K562 (cell line): ENCODE results near the gene CSF3. TPM values are rescaled to one million over a fixed set of nuclear protein-coding genes. Genes with fewer than 3 reads are reported as not detected.

ENCODE experiments used
- ATAC-seq: fragments of 200-7000 bp; cut with Tn5 transposase; 3 replicates; pipeline ENCODE4 v1.9.1; 2020; ENCODE audit warnings: moderate library complexity
- BruUV-seq: library from RNA; stranded (reverse); fragments of 400-500 nt; replicated peaks from 2 replicates; lab custom pipeline; 2021; lab: Mats Ljungman, UMichigan
- CTCF ChIA-PET: fragments of 300-600 bp; formaldehyde crosslinking; extraction: SDS; loops from one replicate; lab custom pipeline; 2021; ENCODE audit warnings: low intra/inter-chr PET ratio; lab: Yijun Ruan, JAX
- POLR2A ChIA-PET: fragments of 300-600, 350-650 bp; sonication (Branson Sonifier 250); formaldehyde crosslinking; extraction: SDS; loops from one replicate; lab custom pipeline; 2021; ENCODE audit warnings: antibody characterized with exemption, inconsistent platforms; lab: Yijun Ruan, JAX
- DNase-seq, 4 experiments: peaks; one replicate each; pipeline versions ENCODE4 v3.0.0 to v3.0.0-alpha.2; 2011 to 2018; ENCODE audit warnings: low spot score in 3 of 4, mixed read lengths in 3 of 4; ENCODE audit errors: extremely low read depth in 1 of 4
- FAIRE-seq: peaks from 2 replicates; lab custom pipeline; 2011; peaks lifted over from hg19 to GRCh38; lab: Jason Lieb, UNC
- H2AFZ ChIP-seq: 2 replicates; pipeline ENCODE4 v1.6.0; 2011; ENCODE audit warnings: low read depth, low read length, control low read depth, inconsistent platforms
- H3K27ac ChIP-seq: fragments of 200-600 bp; 3 replicates; pipeline ENCODE4 v1.8.0; 2011; ENCODE audit warnings: low read depth, mild to moderate bottlenecking, control low read depth, inconsistent platforms, low read length, moderate library complexity, mixed read lengths; ENCODE audit errors: extremely low read depth
- H3K27me3 ChIP-seq, 2 experiments: fragments of 300-600 bp in 1 of 2; 2 replicates in 1 of 2; 3 replicates in 1 of 2; pipeline versions ENCODE4 v1.6.0 to v1.8.0; 2011; ENCODE audit warnings: inconsistent platforms in 2 of 2, low read length in 2 of 2, mild to moderate bottlenecking in 1 of 2, mixed read lengths in 1 of 2, moderate library complexity in 1 of 2; ENCODE audit not compliant: control insufficient read depth in 2 of 2, insufficient read depth in 2 of 2
- H3K36me3 ChIP-seq: fragments of 300-600 bp; 3 replicates; pipeline ENCODE4 v1.8.0; 2011; ENCODE audit warnings: mild to moderate bottlenecking, low read length, inconsistent platforms; ENCODE audit not compliant: control insufficient read depth, insufficient read depth
- H3K4me1 ChIP-seq, 2 experiments: fragments of 200-600 bp in 1 of 2; replicated peaks in 1 of 2; 2 replicates in 1 of 2; 3 replicates in 1 of 2; pipeline versions ENCODE4 v1.5.1 to v1.8.0; 2011; ENCODE audit warnings: inconsistent platforms in 2 of 2, low read length in 2 of 2, mild to moderate bottlenecking in 1 of 2, mixed read lengths in 1 of 2, moderate library complexity in 1 of 2; ENCODE audit not compliant: control insufficient read depth in 2 of 2, insufficient read depth in 2 of 2
- H3K4me2 ChIP-seq: 2 replicates; pipeline ENCODE4 v1.6.1; 2011; ENCODE audit warnings: low read length, control low read depth, inconsistent platforms, mixed read lengths; ENCODE audit not compliant: insufficient read depth
- H3K4me3 ChIP-seq: fragments of 200-600 bp; sonication (generic), shearing (Covaris generic); 2 replicates; pipeline ENCODE4 v1.5.1; 2016; ENCODE audit warnings: control low read depth, inconsistent platforms
- H3K79me2 ChIP-seq: fragments of 200-600 bp; 3 replicates; pipeline ENCODE4 v1.8.0; 2011; ENCODE audit warnings: low read length, inconsistent platforms; ENCODE audit not compliant: control insufficient read depth, insufficient read depth
- H3K9ac ChIP-seq, 2 experiments: 2 replicates each; pipeline versions ENCODE4 v1.6.0 to v1.6.1; 2011; ENCODE audit warnings: low read depth in 2 of 2, low read length in 2 of 2, control low read depth in 1 of 2, inconsistent platforms in 1 of 2, mild to moderate bottlenecking in 1 of 2, mixed read lengths in 1 of 2; ENCODE audit not compliant: insufficient read depth in 1 of 2
- H3K9me1 ChIP-seq: one replicate; pipeline ENCODE4 v1.6.0; 2011; ENCODE audit warnings: inconsistent platforms, mild to moderate bottlenecking, low read length, moderate library complexity; ENCODE audit not compliant: control insufficient read depth, insufficient read depth
- H3K9me3 ChIP-seq: replicated peaks from 2 replicates; pipeline ENCODE4 v1.5.1; 2011; ENCODE audit warnings: low read depth, low read length, inconsistent platforms; ENCODE audit not compliant: control insufficient read depth, insufficient read depth
- H4K20me1 ChIP-seq: replicated peaks from 2 replicates; pipeline ENCODE4 v1.6.1; 2011; ENCODE audit warnings: low read length, inconsistent platforms, mixed read lengths; ENCODE audit not compliant: control insufficient read depth, insufficient read depth
- ZNF174 ChIP-seq: fragments of 250-450 bp; sonication (Bioruptor Pico); IDR thresholded peaks from 2 replicates; pipeline ENCODE4 v1.4.0; 2020; ENCODE audit warnings: mild to moderate bottlenecking
- ZNF3 ChIP-seq: fragments of 250-450 bp; sonication (Bioruptor Pico); IDR thresholded peaks from 2 replicates; pipeline ENCODE4 v1.5.0; 2021; ENCODE audit warnings: mild to moderate bottlenecking, moderate library complexity
- ZNF780A ChIP-seq: fragments of 250-450 bp; sonication (Bioruptor Pico); IDR thresholded peaks from 2 replicates; pipeline ENCODE4 v1.5.0; 2021; ENCODE audit warnings: mild to moderate bottlenecking
- WGBS: fragments of 100-300 bp; shearing (Covaris generic); methylation state at CpG from one replicate; pipeline ENCODE4 v1.1.6; 2016; ENCODE audit warnings: low coverage, mixed read lengths; ENCODE audit not compliant: insufficient coverage; ENCODE audit errors: missing lambda C conversion rate; 5-methylcytosine and 5-hydroxymethylcytosine counted together
- in situ Hi-C: fragments of 300-500 bp; cut with MboI; formaldehyde crosslinking; loops from 4 replicates; pipeline ENCODE4 v1.15.0; 2018; ENCODE audit warnings: inconsistent platforms, mixed read lengths
- intact Hi-C: fragments of 100-400 bp; cut with micrococcal nuclease; formaldehyde crosslinking; loops from 2 replicates; pipeline ENCODE4 v1.14.2; 2022
- polyA plus RNA-seq, 8 experiments: library from polyadenylated mRNA; depleted of rRNA in 4 of 8; stranded (reverse) in 5 of 8; unstranded in 3 of 8; fragments of >200 nt; fragmentation: Nextera tagmentation in 2 of 8; fragmentation: Illumina TruSeq in 1 of 8; extraction: Ambion mirVana in 2 of 8; extraction: Trizol in 1 of 8; gene quantifications; 2 replicates each; pipeline versions ENCODE4 v1.2.1 to v1.2.3, GENCODE V29; 2011 to 2014; ENCODE audit warnings: inconsistent platforms in 1 of 8, missing spikeins in 1 of 8
- total RNA-seq, 7 experiments: library from RNA; depleted of rRNA in 6 of 7; stranded (reverse); fragments of >200 nt in 6 of 7; fragmentation: Illumina TruSeq in 2 of 7; extraction: Trizol in 2 of 7; gene quantifications; 2 replicates each; pipeline versions ENCODE4 v1.2.1 to v1.2.3, GENCODE V29; 2011 to 2021; ENCODE audit warnings: low replicate concordance in 1 of 7
- TF ChIP-seq, protein P1 (sequence below): sonication (generic); formaldehyde crosslinking; IDR thresholded peaks from 2 replicates; pipeline ENCODE4 v1.8.0; 2023; ENCODE audit warnings: missing genetic modification reagents, mild to moderate bottlenecking, borderline replicate concordance

The CSF3 gene
- total and polyA plus RNA-seq, 9 of the 15 experiments (the other 6 are each of a cell fraction or from before 2014, with no cell fraction given), result 0.19 TPM; not detected in 8

DNA sequence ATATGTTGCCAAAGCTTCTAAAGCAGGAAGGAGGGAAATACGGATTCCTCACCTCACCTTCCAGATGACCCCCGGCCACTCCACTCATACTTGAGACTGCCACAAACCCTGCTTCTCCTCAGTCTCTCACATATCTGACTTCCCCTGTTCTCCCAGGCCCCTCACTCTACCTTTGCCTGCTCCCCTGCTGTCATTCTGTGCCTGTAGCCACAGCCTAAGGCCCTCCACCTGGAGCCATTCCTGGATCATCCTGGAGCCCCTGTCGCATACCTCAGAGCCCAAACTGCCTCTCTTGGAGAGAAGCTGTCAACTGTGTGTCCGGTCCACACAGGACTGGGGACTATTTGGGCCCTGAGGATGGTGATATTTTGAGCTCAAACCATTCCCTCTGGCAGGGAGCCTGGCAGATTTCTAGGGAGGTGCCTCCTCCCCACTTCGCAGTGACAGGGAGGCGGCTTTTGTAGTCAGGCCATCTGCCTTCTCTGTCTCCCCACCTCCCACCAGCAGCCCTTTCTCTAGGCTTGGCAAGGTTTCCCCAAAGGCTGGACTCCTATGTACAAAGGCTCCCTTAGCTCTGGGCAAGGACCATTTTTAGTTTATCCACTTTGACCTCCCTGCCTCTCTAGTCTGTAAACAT is 41.3 kb downstream of the CSF3 start (continued):
- TF ChIP-seq, protein P1, sequence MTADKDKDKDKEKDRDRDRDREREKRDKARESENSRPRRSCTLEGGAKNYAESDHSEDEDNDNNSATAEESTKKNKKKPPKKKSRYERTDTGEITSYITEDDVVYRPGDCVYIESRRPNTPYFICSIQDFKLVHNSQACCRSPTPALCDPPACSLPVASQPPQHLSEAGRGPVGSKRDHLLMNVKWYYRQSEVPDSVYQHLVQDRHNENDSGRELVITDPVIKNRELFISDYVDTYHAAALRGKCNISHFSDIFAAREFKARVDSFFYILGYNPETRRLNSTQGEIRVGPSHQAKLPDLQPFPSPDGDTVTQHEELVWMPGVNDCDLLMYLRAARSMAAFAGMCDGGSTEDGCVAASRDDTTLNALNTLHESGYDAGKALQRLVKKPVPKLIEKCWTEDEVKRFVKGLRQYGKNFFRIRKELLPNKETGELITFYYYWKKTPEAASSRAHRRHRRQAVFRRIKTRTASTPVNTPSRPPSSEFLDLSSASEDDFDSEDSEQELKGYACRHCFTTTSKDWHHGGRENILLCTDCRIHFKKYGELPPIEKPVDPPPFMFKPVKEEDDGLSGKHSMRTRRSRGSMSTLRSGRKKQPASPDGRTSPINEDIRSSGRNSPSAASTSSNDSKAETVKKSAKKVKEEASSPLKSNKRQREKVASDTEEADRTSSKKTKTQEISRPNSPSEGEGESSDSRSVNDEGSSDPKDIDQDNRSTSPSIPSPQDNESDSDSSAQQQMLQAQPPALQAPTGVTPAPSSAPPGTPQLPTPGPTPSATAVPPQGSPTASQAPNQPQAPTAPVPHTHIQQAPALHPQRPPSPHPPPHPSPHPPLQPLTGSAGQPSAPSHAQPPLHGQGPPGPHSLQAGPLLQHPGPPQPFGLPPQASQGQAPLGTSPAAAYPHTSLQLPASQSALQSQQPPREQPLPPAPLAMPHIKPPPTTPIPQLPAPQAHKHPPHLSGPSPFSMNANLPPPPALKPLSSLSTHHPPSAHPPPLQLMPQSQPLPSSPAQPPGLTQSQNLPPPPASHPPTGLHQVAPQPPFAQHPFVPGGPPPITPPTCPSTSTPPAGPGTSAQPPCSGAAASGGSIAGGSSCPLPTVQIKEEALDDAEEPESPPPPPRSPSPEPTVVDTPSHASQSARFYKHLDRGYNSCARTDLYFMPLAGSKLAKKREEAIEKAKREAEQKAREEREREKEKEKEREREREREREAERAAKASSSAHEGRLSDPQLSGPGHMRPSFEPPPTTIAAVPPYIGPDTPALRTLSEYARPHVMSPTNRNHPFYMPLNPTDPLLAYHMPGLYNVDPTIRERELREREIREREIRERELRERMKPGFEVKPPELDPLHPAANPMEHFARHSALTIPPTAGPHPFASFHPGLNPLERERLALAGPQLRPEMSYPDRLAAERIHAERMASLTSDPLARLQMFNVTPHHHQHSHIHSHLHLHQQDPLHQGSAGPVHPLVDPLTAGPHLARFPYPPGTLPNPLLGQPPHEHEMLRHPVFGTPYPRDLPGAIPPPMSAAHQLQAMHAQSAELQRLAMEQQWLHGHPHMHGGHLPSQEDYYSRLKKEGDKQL (CRISPR knock-in tag), result no peak

DNA sequence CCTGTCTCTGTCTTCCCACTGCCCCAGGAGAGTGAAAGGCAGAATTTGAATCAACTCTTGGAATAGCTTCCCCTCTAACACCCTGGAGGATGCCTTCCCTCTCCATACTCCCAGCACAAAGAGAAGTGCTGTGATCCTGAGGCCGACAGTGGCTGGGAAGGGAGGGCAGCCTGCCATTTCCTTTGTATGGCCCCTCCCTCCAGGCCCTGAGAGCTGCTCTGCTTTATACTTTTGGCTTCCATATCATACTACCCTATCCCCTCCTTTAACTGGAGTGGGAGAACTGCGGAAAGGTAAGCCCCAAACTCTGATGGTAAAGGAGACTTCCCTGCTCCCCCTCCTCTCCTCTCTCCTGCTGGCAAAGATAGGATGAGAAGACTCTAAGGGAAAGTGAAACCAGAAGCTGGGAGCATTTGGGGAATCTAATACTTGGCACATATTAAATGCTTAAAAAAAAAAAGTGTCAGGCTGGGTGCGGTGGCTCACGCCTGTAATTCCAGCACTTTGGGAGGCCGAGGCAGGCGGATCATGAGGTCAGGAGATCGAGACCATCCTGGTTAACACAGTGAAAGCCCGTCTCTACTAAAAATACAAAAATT is 43.0 kb downstream of the CSF3 start:
- in situ Hi-C loops, result no loop called here
- 57% methylated on average over 8 of the region's 8 CpGs for WGBS
- BruUV-seq, result no TSS peak

More for the DNA sequence above, 43.0 kb downstream of the CSF3 start:
- DNase-seq, result no peak
- H3K27ac ChIP-seq, result no peak overlapping the region
- H3K4me2 ChIP-seq, result no peak overlapping the region
- H3K36me3 ChIP-seq, result peaks cover 2% of the 10 kb centered on the region; the same call in 2 of the 3 replicates
- peak overlapping the region in 1 of 2 experiments; percentile 36; a peak in 1 of 4 replicates for H3K9ac ChIP-seq
- H3K9me3 ChIP-seq, result no peaks in the 10 kb centered on the region
- no peak for TF ChIP-seq ZNF780A (CRISPR knock-in tag)
- no peak for TF ChIP-seq ZNF3
- TF ChIP-seq ZNF174 (CRISPR knock-in tag), result no peak
- peaks cover 15% of the 10 kb centered on the region for H3K79me2 ChIP-seq
- no peak overlapping the region for H3K4me3 ChIP-seq
- FAIRE-seq, result no peak
- POLR2A ChIA-PET, result interaction anchor here (0.9 to 1.1 kb wide), 3 partner anchors 11 to 35 kb away, joined by 3 to 5 read pairs (median 4); no protein-coding TSS in a partner anchor
- no peaks in the 10 kb centered on the region for H3K9me1 ChIP-seq
- CTCF ChIA-PET, result no interaction called here
- intact Hi-C loops, result no loop called here
- peak overlapping the region; percentile 71; the same call in 1 of the 2 replicates for H2AFZ ChIP-seq
- peaks cover 7 to 22% of the 10 kb centered on the region in 2 experiments; a peak in 4 of 5 replicates for H3K4me1 ChIP-seq
- no peaks in the 10 kb centered on the region for H4K20me1 ChIP-seq
- no peak for ATAC-seq
- no peaks in the 10 kb centered on the region for H3K27me3 ChIP-seq
